ENCODE measurements around the gene SLX4.
"Not testable (repeated sequence)": the region's sequence is repeated elsewhere in the genome, so short reads cannot be mapped to it uniquely, and the experiment has no call there.

SLX4 gene, protein sequence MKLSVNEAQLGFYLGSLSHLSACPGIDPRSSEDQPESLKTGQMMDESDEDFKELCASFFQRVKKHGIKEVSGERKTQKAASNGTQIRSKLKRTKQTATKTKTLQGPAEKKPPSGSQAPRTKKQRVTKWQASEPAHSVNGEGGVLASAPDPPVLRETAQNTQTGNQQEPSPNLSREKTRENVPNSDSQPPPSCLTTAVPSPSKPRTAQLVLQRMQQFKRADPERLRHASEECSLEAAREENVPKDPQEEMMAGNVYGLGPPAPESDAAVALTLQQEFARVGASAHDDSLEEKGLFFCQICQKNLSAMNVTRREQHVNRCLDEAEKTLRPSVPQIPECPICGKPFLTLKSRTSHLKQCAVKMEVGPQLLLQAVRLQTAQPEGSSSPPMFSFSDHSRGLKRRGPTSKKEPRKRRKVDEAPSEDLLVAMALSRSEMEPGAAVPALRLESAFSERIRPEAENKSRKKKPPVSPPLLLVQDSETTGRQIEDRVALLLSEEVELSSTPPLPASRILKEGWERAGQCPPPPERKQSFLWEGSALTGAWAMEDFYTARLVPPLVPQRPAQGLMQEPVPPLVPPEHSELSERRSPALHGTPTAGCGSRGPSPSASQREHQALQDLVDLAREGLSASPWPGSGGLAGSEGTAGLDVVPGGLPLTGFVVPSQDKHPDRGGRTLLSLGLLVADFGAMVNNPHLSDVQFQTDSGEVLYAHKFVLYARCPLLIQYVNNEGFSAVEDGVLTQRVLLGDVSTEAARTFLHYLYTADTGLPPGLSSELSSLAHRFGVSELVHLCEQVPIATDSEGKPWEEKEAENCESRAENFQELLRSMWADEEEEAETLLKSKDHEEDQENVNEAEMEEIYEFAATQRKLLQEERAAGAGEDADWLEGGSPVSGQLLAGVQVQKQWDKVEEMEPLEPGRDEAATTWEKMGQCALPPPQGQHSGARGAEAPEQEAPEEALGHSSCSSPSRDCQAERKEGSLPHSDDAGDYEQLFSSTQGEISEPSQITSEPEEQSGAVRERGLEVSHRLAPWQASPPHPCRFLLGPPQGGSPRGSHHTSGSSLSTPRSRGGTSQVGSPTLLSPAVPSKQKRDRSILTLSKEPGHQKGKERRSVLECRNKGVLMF (N-terminal part only)

DNA sequence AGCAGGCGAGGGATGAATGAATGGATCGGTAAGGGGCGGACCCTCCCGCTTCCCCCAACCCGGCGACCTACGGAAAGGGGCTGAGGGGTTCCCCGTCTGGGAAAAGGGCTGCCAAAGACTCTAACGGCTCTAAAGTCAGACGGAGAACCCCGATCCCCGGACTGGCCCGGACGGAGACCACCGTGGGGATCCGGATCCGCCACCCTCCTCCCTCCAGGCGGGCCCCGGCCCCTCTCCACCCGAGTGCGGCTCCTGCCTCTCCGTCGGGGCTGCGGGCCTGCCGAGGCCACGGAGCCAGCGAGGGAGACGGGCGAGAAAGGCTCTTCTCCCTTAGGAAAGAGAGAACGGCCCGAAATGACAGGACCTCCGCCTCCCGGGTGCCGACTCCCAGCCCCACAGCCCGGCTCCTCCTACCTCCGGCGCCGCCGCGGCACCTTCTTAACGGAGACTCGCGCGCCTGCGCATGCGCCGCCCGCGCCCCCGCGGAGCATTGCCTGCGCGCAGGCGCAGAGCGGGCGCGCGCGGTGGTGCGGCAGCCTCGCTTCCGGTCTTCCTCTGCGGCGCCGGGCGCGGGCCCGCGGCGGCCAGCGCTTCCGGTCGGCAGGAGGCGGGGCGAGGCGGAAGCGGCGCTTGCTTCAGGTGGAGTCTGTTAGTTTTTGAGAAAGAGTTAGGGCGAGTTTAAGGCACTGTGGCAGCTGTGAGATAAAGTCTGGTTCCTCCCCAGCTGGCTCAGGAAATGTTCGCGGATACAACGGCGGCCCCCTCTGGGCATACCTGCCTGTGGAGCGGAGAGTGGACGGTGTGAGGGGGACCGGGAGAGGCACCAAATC is at the start of gene SLX4:
Gene SLX4, minus strand, starts transcription at position 461 of the 830 bp plus-strand sequence. CDS start 2,642 bp downstream, outside the sequence.
- DNase-seq, result peak; percentile 80 to 84

DNA sequence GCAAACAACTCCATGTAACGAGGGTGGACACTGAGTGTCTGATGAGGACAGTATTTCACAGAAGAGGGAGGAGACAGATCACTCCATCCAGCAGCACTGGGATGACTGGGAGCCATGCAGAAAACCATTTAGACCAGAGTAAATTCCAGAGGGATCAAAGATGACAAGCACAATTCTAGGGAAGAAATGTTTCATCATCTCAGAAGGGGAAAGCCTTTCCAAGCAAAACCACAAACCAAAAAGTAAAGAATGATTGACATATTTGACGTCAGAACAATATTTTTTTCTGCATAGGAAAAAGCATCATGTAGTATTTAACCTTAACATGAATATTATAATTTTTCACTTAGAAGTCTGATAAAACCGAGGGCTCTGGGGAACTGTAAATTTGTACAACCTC is 47.8 kb upstream of the SLX4 start:
- DNase-seq, result no peak

DNA sequence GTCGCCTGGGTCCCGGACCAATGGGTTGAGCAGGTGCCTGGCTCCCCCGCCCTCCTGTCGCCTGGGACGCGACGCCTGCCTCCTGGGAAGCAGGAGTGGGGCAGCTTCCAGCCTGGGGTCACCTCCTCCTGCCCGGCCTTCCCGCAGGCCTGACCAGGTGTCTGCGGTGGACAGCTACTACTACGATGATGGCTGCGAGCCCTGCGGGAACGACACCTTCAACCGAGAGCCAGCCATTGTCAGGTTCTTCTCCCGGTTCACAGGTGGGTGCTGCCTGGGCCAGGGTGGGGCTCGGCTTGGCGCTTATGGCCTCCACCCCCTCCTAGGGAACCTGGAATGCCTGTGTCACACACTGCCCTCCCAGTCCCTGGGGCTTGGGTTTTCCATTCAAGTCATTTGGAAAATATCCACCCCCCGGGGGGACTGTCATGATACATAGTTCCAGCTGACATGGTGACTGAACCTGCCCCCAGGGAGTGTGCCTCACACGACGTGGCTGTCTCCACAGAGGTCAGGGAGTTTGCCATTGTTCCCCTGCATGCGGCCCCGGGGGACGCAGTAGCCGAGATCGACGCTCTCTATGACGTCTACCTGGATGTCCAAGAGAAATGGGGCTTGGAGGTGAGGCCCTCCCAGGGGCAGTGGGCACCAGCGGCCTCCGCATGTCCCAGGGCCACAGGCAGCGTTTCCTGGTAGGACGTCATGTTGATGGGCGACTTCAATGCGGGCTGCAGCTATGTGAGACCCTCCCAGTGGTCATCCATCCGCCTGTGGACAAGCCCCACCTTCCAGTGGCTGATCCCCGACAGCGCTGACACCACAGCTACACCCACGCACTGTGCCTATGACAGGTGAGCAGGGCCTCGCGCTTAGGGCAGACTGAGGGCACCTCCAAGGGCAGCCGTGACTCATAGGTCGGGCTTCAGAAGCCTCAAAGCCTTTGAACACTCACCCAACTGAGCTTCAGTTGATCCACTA is 45.4 kb upstream of the SLX4 start:
- DNase-seq, result peak; percentile 30 to 35

DNA sequence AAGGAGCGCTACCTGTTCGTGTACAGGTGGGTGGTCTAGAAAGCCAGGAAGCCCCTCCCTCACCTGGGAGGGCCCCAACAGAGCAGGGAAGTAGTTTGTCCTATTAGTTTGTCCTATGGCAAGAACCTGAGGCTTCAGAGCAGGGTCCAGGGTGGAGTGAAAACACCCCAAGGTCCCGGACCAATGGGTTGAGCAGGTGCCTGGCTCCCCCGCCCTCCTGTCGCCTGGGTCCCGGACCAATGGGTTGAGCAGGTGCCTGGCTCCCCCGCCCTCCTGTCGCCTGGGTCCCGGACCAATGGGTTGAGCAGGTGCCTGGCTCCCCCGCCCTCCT is 44.7 kb upstream of the SLX4 start:
- not testable (repeated sequence) for DNase-seq

DNA sequence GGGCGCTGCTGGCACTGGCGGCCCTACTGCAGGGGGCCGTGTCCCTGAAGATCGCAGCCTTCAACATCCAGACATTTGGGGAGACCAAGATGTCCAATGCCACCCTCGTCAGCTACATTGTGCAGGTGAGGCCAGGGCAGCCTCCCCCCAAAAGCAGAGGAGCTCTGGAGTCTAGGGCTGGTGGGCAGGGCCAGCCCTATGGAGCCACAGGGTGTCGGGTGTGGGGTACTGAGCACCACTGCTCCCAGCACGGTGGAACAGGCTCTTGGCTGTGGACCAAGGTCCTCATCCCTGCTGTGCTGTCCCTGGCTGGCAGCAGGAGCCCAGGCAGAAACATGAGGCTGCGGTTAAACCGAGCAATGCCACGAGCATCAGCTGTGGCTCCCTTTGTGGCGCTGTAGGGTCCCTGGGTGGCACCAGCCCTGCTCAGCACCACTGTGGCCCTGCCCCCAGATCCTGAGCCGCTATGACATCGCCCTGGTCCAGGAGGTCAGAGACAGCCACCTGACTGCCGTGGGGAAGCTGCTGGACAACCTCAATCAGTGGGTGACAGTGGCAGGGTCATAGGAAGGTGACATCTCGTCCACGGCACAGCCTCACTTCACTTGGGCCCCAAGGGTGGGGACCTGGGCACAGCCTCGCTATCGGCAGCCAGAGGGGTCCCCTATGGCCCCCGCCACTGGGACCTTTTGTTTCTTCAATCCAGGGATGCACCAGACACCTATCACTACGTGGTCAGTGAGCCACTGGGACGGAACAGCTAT is 44.2 kb upstream of the SLX4 start:
- DNase-seq, result no peak

DNA sequence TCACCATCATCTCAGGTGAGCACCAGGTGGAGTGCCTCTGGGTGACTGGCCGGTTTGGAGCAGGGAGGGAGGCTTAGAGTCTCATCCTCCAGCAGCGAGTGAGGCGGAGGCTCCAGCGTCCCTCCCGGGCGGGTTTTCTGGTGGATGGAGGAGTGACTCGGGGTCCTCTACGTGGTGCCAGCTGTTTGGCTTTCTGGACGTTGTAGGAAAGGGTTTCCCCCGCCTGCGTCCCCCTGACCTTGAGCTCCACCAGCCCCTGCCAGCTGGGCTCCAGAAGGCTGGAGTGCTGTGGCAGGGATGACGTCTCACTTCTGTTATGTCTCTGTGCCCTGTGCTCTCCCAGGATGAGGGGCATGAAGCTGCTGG is 43.6 kb upstream of the SLX4 start:
- no peak for DNase-seq

DNA sequence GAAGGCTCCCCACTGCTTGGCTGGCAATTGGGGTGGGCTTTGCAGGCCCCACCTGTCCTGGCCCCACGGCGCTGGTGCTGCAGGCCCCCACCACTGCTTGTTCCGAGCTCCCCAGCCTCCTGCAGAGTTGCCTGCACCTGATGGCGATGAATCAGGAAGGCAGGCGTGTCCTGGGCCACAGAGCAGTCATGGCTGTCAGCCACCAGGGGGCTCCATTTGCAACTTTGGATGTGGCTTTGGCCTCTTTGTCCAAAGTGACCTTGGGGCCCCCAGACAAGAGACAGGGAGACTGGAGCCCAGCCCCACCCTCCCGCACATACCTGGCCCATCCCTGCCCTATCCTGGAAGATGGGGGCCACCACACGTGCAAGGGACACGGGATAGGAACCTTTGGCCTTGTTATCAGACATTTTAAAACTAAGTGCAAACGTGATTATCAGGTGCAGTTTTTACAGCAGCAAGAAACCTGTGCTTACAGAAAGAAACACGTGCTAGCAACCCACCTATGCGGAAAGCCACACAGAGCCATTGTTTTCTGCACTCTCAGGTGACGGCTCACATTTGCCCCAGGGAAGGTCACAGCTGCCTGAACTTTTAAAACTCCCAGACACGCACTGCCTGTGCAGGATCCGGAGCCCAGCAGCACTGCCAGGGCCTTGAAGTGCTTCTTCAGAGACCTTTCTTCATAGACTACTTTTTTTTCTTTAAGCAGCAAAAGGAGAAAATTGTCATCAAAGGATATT is 43.0 kb upstream of the SLX4 start, which contains the start of gene DNASE1:
Gene DNASE1, plus strand, starts transcription at position 443 of the 743 bp plus-strand sequence. CDS start 683 bp downstream, outside the sequence.
- DNase-seq, result peak; percentile 30 to 42

DNA sequence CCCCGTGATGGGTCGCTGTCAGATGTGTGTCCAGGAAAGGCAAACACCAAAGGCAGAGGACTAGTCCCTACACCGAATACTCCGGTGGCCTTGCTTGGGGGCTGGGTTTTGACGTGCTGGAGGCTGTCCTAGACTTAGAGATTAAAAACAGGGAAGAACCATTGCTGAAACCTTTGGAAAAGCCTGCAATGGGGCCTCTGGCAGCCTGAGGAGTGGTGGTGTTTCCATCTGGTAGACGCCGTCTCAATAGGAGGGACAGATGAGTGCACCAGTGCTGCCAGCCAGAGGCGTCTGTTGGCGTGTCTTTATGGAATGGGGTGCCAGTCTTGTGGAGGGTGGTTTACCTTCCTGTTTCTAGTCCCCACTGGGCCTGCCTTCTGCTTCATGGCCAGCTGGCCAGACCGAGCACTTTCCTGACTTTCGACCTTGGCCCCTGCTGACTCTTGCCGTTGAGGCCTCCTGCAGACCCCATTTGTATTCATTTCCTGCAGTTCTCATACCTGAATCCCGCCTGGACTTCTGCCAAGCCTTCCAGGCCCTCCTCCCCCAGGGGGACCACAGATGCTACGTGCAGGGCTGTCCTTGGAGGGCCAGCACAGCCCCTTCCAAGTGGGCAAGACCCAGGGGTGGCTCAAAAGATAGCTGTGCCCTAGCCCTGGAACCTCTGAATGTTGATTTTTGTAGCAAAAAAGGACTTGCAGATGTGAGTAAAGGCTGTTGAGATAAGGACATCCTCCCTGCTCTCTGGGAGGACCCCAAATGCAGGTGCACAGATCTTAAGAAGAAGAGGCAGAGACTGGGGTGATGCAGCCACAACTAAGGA is 41.2 kb upstream of the SLX4 start:
- no peak for DNase-seq

DNA sequence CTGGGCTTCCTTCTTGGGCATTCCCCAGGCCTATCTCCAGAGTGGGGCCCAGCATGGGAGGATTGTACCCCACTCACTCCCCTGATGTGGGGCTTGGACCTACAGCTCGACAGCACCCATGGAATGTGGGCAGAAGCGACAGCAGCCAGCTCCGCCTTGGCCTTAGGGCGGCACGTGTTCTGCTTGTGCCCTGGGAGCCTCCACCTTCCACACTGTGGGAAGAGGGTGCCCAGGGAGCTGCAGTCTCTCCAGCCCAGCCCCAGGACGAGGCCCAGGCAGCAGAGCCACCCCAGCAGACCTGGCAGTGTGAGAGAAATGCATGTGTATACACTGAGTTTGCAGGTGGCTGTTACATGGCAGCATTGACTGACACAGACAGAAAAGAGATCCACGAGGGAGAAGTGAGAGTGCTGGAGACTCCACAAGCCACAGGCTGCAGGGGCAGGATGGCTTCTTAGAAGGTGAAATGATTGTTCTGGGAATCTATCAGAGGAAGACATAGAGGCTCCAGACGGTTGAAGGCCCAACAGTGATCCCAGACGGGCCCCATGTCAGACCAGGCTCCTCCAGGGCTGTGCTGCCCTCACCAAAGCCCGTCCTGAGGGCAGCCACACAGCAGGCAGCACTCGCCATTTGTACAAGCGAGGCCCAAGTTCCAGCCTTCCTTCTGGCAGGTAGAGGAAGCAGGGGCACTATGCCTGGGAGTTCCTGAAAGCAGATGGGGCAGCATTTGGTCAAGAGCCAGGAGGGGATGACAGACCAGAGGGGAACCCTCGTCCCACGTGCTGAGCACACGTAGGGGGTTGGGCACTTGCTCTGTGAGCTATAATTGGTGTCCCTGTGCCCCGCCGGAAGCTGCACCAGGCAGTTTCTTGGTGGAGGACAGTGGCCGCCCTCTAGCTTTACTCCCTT is 40.3 kb upstream of the SLX4 start:
- DNase-seq, result no peak

DNA sequence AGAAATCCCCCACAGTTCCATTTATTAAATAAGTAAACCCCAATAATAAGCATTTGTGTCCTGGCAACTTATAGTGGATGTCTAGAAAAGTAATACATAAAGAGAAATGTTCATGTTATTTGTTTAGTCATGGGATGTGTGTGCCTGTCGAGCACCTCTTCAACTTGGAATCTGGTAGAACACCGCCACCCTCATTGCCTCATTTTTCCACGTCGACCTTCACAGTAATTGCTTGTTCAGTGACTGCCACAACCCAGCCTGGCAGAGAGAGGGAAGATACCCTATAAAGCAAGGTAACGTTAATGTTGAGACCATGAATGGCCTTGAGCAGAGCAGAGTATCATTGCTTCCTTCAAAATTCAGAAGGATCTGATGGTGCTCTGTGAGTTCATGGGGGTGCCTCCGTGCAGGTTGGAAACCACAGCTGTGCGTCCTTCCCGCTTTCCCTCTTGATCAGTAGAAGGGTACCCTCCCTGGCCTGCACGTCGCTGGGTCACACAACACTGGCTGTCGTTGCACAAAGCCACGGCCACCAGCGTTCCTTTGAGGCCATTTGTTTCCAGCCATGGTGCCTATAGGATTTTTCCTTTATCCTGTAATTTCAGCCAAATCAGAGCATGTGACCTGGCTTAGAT is 39.3 kb upstream of the SLX4 start:
- DNase-seq, result no peak

DNA sequence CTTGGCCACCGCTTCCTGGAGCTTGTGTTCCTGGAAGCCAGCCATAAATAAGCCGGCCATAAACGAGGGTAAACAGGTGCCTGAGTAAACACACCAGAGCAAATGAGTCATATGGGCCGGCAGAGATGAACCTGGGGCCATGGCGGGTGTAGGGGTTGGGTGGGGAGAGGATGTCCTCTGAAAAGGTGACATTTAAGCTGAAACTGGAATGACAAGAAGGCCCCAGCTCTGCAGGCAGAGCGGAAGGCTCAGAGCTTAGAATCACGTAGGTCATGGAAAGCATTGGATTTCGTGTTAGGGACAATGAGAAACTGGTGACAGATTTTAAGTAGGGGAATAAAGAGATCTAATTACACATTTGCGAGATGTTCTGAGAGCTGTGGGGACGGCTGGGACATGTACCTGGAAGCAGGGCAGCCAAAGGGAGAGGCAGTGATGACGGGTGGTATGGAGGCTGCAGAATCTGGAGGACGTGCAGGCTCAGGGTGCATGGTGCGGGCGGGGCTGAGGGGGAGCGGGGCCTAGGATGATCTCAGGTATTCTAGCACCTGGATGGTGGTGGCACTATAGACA is 35.0 kb upstream of the SLX4 start:
- DNase-seq, result no peak

DNA sequence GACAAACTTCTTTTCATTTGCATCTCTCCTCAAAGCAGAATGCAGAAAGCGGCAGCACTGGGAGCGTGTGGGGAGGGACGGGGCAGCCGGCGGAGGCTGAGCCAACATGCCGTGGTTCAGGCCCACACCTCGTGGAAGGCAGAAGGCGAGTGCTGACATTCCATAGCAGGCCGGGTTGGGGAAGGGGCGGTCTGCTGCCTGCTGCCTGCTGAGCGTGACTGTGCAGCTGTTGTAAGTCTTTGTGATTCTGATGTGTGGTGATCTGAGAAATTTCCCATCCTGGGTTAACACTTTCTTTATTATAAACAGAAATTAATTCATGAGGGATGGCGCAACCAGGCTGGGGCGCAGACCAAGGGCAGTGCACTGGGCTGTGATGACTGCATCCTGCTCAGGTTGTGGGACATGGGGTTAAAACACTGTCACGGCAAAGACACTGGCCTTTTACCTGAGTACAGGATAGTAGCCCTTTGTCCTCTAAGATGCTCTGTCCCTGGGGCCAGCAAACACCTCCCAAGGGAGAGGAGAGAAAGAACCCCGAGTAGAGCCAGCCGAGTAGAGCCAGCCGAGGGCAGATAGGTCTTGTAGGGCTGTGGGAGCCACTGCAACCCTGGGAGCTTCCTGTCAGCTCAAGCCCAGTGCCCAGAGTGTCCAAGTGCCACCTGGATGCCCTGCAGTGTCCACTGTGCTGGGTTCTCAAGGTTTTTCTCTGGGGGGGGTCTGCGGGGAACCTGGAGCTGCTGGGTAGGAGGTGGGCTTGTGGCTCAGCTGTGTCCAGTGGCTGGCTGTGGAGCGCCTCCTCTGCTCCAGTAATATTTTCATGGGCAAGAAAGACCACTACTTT is 34.3 kb upstream of the SLX4 start:
- DNase-seq, result no peak

DNA sequence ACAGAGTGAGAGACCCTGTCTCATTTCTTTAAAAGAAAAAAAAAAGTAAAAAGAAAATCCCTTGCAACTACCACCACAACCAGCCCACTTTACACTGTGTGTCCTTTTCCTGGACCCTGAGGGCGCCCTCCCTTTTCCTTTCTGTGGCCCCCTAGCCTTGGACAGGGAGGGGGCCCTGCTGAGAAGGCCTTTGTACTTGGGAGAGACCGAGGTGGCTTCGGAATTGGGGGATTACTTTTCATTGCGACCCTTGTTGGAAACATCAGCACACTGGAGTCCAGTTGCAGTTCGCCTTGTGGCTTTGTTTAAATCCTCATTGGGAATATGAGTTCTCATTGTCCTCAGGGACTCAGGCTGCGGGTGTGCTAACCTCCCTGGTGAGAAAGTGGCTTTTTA is 33.7 kb upstream of the SLX4 start:
- no peak for DNase-seq

DNA sequence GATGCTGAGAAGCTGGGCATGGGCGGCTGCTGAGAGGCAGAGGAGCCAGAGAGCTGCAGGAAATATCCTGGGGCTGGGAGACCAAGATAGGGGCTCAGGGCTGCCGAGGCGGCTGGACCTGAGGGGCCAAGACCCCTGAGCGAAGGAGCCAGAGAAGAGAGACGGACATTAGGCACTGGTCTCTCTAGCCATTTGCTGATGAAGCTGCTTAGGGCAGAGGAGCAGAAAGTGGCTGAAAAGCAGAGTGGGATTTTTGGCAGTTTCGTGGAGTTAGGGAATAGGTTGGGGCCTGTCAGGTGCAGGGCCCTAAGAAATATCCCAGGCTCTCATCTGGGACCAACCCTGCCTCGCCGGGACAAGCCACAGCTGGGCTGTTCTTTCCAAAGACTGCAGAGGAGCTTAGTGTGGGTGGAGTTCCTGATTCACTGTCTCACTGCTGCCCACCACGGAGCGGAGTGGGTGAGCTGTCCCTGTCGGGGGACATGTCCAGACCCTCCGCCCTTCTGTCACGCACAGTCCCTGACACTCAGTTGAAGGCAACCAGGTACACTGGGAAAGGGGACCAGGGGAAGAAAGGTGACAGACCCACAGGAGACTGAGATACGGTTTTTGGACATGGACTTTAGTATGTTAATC is 31.8 kb upstream of the SLX4 start:
- no peak for DNase-seq

DNA sequence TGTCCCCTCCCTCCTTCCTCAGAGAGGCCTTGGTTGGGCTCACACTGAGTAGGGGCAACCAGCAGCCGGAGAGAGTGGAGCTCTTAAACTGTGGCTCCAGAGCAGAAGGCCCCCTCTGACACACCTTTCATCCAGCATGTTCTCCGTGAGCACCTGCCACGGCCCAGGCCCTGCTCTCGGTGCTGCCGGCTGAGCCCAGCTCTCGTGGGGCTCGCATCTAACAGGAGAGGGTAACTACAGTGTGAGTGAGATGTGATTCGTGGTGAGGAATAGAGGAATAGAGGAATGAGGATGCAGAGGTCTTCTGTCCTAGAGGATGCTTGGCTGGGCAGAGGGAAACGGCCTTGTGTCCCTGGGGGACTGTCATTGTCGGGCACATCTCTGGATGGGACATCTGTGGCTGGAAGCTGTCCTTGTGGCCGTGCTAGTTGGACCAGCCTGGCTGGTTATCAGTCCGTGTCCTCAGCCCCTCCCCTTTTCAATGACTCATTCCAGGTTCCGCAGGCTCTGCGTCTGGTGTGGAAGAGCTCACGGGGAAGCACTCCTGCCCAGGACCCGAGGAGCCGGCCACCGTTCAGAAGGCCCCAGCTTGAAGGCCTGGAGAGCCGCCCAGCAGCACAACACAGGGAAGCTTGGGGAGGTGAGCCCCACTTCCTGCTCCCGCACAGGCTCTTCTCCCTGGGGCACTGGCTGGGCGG is 31.1 kb upstream of the SLX4 start:
- DNase-seq, result no peak
